ENCODE measurements around the gene S100A3. TPM values are rescaled to one million over a fixed set of nuclear protein-coding genes. Genes with fewer than 3 reads are reported as not detected.

The S100A3 gene
- polyA plus RNA-seq, 3 donors, result 0.35 TPM; not detected in 2

DNA sequence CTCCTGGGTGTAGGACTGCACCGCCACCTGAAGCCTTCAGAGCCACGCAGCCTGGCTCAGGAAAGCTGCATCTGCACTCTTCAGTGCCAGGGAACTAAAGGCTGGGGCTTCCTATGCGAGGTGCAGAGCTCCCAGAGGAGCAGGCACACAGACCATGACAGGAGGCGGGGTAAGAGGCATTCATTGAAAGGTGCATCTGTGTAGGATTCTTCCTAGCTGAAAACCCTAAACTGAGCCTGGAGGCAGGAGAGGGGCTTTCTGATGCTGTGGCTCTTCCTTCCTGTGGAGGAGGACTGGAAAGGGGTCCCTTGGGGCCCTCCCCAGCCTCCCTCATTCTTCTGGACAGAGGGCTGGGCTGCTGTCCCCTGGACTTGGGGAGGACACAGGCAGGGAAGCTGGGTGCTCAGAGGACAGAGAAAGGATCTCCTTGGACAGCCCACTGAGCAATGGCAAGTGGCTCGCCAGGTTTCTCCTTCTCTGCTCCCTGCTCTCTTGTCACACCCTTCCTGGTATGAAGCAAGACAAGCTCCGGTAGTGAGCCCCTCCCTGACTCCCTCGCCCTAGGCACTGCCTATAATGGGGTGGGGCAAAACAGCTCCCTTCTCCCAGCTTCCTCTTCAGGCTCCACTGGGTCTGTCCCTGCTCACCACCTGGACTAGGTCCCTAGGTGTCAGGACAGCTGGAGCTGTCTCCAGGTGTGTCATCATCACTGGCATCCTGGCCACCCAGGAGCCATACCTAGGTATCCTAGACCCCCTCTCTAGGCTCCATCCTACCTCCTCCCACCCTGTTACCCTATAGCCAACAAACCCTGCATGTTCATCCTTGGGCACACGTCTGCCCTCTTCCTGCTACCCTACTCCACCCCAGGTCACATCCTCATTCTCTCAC is 33.3 kb downstream of the S100A3 start:
- no peak for DNase-seq (ENCODE audit: low read depth in 3 of 3, low spot score in 2 of 3)

DNA sequence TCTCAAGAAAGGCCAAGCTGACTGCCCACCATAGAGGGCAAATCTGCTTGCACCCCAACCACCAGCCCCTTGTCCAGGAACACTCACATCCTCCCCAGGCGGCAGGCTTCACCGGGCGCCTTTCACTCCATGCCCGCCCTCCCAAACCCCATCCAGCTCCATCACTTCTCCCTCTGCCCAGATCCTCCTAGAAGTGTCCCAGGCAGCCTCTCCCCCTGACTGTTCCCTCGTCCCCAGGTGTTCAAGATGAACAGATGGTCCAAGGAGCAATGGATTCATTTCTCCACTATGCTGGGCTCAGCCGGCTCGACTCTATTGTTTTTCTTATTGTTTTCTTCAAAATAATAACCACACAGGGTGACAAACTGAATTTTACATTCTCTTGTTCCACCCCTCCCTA is 35.4 kb downstream of the S100A3 start:
- DNase-seq (ENCODE audit: low read depth in 3 of 3, low spot score in 2 of 3), result no peak

DNA sequence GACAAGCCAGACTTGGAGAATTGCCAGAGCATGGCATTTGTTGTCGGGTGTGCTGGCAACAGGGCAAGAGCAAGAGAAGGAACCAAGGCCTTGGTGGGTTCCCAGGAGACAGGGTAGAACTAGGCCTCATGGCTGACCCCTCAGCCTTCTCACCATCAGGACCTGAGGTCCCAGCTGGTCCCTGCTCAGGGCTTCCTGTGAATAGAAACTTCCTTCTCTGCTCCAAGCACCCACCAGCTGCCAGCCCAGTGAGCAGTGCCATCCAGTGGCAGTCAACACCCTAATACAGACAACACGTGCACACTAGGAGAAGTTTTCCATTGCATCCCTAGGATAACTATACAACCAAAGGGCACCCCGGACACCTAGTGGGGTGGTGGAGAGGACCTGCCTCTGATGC is 36.0 kb downstream of the S100A3 start:
- no peak for DNase-seq (ENCODE audit: low read depth in 3 of 3, low spot score in 2 of 3)

DNA sequence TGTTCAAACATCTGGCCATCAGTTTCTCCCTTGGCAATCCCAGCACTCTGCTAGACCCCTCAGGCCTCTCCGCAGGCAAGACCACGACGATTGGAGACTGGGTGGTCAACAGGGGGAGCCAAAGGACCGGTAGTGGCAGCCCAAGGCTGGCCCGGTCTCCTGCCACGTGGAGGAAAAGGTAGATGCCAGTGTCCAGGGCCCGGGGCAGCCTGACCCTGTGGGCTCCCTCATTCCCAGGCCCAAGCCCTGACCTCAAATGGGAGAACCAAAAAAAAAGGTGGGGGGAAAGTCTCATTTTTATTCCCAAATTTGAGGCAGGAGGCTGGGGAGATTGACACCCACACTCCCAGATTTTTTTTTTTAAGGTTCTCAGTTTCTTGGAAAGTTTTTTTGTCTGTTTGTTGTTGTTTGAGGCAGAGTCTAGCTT is 38.1 kb downstream of the S100A3 start:
- DNase-seq (ENCODE audit: low read depth in 3 of 3, low spot score in 2 of 3), result no peak

DNA sequence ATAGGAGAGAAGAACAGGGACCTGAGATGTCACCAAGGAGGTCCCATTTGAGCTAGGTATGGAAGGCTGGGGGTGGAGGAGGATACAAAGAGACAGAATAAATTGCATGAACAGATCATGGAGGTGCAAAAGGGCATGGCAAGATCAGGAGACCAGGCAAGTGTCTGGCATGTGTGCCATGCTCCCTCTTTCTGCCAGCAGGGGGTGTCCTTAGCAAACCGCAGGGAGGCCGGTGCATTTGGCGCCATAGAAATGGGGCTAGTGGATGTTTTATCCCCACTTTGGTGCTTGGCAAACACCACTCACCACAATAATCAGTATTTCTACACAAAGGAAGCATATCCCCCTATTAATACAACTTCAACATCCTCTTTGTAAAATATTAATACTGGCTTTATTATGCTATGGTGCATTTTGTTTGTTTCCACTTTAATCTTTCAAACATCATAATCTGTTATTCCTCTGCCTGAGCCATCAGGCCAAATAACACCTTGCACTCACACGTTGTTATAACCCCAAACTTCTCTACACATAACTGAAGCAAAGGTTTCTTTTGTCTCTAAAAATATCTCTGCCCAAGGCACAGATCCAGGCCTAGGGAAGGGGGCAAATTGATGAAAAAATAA is 39.2 kb downstream of the S100A3 start:
- no peak for DNase-seq (ENCODE audit: low read depth in 3 of 3, low spot score in 2 of 3)

DNA sequence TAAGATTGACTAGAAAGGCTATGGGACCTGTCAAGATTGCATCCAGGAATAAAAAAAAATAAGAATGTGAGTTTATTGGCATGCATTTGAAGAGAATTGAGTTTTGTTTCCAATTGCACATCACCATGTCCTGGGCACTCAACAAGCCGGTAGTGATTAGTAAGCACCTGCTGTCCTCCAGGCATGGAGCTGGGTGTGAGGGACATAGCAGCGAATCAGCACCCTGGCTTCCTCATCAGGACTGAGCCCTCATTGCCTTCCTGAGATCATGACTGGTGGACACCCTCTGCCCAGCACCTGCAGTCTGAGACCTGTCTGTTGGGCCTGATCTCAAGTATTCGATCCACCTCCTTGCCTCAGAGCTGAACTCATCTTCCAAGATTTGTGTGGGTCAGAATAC is 40.0 kb downstream of the S100A3 start:
- no peak for DNase-seq (ENCODE audit: low read depth in 3 of 3, low spot score in 2 of 3)

DNA sequence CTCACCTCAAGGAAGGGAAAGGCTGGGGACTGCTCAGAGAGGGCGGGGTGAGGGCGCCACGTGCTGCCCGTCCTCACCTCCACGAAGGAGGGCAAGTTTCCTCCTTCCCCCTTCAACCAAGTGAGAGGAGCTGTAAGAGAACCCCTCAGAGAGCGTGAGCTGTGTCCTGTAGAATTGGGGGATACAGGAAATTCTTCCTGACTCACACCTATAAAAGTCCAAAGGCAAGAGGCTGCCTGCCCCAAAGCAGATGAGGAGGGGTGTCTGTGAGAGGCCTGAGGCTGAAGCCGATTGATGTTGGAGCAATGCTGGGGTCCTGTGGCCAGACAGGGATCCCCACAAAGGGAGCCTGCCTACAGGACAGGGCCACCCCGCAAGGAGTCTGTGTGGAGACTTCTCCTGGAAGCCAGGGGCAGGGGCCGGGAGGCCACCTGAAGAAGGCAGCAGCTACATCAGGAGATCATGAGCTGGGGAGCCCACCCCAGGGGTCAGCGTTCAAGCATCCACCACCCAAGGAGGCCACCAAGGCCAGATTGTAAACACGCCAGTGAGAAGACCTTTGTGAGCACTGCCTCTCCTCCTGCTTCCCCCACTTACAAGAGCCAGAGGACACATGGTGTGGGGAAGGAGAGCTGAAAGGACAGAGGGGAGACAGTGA is 41.0 kb downstream of the S100A3 start:
- DNase-seq (ENCODE audit: low read depth in 3 of 3, low spot score in 2 of 3), result no peak

DNA sequence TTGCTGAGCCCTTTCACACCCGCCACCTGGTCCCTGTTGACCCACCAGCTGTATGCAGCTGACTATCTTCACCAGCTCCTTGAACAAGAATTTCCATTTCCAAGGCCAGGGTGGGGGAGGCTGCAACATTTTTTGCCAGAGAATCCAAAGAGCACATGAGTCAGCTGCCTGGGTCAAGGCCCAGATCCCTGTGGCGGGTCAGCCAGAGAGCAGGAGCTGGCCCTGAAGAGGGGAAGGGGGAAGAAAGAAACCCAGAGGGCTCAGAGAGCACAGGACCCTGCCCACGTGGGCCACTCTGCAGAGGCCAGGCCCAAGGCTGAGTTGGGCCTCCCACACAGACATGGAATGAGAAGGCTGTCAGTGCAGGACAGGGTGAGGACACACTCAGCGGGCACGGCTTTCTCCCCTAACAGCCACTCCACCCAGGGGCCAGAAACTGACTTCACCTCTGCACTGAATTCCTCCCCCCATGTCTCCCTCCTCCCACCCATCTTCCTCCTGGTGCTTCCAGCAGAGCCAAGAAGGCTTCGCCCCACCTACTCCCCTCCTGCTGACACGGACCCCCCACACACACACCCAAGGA is 42.1 kb downstream of the S100A3 start:
- DNase-seq (ENCODE audit: low read depth in 3 of 3, low spot score in 2 of 3), result no peak

DNA sequence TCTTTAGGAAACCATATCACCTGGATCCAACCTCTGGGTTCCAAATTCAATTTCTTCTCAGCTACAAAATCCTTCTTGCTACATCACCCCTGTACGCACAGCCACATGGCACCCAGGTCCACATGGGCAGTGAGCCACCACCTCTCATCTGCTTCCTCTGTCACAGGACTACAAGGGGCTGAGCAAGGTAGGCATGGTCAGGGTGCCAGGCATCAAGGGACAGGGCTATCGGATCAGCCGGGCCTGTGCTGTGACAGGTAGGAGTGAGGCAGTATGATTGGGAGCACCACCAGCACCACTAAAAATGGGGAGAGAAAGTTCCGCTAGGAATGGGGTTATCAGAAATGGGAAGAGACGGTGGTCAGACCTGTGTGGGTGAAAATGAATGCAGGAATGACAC is 42.7 kb downstream of the S100A3 start:
- no peak for DNase-seq (ENCODE audit: low read depth in 3 of 3, low spot score in 2 of 3)

DNA sequence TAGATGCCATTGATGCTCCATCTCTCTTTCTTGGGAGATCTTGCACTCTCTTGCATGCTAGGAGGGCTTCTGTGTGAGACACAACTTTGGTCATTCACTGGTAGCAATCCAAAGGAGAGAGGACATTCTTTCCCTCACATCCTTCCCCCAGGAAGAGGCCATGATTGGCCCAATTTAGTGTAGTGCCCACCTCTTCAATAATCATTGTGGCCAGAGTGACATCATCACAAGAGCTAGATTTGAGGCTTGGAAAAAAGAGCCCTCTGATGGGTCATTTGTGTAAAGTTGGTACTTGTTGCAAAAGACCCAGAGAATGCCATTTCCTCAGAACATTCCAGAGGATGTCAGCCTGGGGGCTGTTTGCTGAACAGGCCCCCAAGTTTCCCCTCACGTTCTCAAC is 43.5 kb downstream of the S100A3 start:
- no peak for DNase-seq (ENCODE audit: low read depth in 3 of 3, low spot score in 2 of 3)

DNA sequence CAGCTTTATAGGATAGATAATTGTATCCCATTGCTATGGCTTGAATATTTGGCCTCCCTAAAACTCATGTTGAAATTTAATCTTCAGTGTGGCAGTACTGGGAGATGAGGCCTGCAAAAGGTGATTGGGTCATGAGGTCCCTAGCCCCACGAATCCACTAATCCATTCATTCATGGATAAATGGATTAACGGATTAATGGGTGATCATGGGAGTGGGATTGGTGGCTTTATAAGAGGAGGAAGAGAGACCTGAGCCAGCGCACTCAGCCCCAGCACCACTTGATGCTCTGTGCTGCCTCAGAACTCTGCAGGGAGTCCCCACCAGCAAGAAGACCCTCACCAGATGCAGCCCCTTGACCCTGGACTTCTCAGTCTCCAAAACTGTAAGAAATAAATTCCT is 45.3 kb downstream of the S100A3 start:
- no peak for DNase-seq (ENCODE audit: low read depth in 3 of 3, low spot score in 2 of 3)

DNA sequence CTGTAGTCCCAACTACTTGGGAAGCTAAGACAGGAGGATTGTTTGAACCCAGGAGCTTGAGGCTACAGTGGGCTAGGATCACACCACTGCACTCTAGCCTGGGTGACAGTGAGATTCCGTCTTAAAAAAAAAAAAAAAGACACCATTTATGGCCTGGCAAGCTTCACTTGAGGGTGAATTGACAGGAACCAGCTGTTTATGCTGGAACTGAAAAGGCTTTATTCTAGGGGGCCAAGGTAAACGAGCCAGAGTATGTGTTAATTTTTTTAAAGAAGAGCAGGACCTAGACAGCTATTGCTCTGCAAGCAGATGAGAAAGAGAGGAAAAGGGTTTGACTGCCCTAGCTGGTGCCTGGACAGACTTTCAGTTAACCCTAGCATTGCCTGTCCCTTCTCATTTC is 50.3 kb downstream of the S100A3 start:
- DNase-seq (ENCODE audit: low read depth in 3 of 3, low spot score in 2 of 3), result no peak

Other genes with a start within 250 kb of the S100A3 start
- gene PGLYRP3, start 236.3 kb downstream of the S100A3 start, polyA plus RNA-seq (ENCODE audit: insufficient read length in 3 of 3), result not detected
- gene PGLYRP4, start 200.4 kb downstream of the S100A3 start, polyA plus RNA-seq (ENCODE audit: insufficient read length in 3 of 3), result not detected
- 10 to 100 TPM in 2 of 3 donors, 1 to 10 TPM in 1; 8.7 to 22.1 (median 16.1) TPM for gene S100A9, start 191.4 kb downstream of the S100A3 start, polyA plus RNA-seq (ENCODE audit: insufficient read length in 3 of 3)
- gene S100A12, start 173.6 kb downstream of the S100A3 start, polyA plus RNA-seq (ENCODE audit: insufficient read length in 3 of 3), result 1 to 10 TPM in 2 of 3 donors, under 1 TPM in 1; 0.64 to 3.9 (median 1.8) TPM
- gene S100A8, start 158.2 kb downstream of the S100A3 start, polyA plus RNA-seq (ENCODE audit: insufficient read length in 3 of 3), result 10 to 100 TPM in 2 of 3 donors, 1 to 10 TPM in 1; 4.1 to 21.5 (median 14.9) TPM
- not detected for gene S100A7A, start 132.7 kb downstream of the S100A3 start, polyA plus RNA-seq (ENCODE audit: insufficient read length in 3 of 3)
- under 1 TPM in 2 of 3 donors, not detected in 1; 0.92 to 0.97 TPM for gene S100A7, start 88.6 kb downstream of the S100A3 start, polyA plus RNA-seq (ENCODE audit: insufficient read length in 3 of 3)
- gene S100A6, start 13.3 kb downstream of the S100A3 start, polyA plus RNA-seq (ENCODE audit: insufficient read length in 3 of 3), result 100 to 1,000 TPM; 183 to 288 (median 211) TPM
- gene S100A5, start 8.3 kb downstream of the S100A3 start, polyA plus RNA-seq (ENCODE audit: insufficient read length in 3 of 3), result 1 to 10 TPM; 1.1 to 1.7 (median 1.2) TPM
- 10 to 100 TPM; 34.4 to 58.9 (median 39.4) TPM for gene S100A4, start 3.5 kb downstream of the S100A3 start, polyA plus RNA-seq (ENCODE audit: insufficient read length in 3 of 3)
- gene S100A2, start 16.6 kb upstream of the S100A3 start, polyA plus RNA-seq (ENCODE audit: insufficient read length in 3 of 3), result 1 to 10 TPM; 5.0 to 9.6 (median 9.2) TPM
- 100 to 1,000 TPM; 100 to 112 (median 101) TPM for gene S100A16, start 63.9 kb upstream of the S100A3 start, polyA plus RNA-seq (ENCODE audit: insufficient read length in 3 of 3)
- 10 to 100 TPM; 20.9 to 28.6 (median 21.1) TPM for gene S100A14, start 67.1 kb upstream of the S100A3 start, polyA plus RNA-seq (ENCODE audit: insufficient read length in 3 of 3)
- gene S100A13, start 78.2 kb upstream of the S100A3 start, polyA plus RNA-seq (ENCODE audit: insufficient read length in 3 of 3), result 100 to 1,000 TPM; 155 to 174 (median 166) TPM
- gene S100A1, start 79.2 kb upstream of the S100A3 start, polyA plus RNA-seq (ENCODE audit: insufficient read length in 3 of 3), result 10 to 100 TPM; 21.8 to 48.2 (median 21.9) TPM
- 100 to 1,000 TPM; 117 to 119 (median 117) TPM for gene CHTOP, start 84.8 kb upstream of the S100A3 start, polyA plus RNA-seq (ENCODE audit: insufficient read length in 3 of 3)
- gene SNAPIN, start 109.4 kb upstream of the S100A3 start, polyA plus RNA-seq (ENCODE audit: insufficient read length in 3 of 3), result 10 to 100 TPM; 53.7 to 58.9 (median 56.6) TPM
- gene ILF2, start 121.7 kb upstream of the S100A3 start, polyA plus RNA-seq (ENCODE audit: insufficient read length in 3 of 3), result 100 to 1,000 TPM; 325 to 353 (median 339) TPM
- gene NPR1, start 129.4 kb upstream of the S100A3 start, polyA plus RNA-seq (ENCODE audit: insufficient read length in 3 of 3), result 10 to 100 TPM; 64.0 to 77.4 (median 67.5) TPM
- gene INTS3, start 178.8 kb upstream of the S100A3 start, polyA plus RNA-seq (ENCODE audit: insufficient read length in 3 of 3), result 10 to 100 TPM; 84.0 to 91.5 (median 85.5) TPM
- 10 to 100 TPM; 31.5 to 33.3 (median 33.0) TPM for gene SLC27A3, start 226.1 kb upstream of the S100A3 start, polyA plus RNA-seq (ENCODE audit: insufficient read length in 3 of 3)